Neural cell (in vitro differentiated cells): ENCODE measurements around the gene CD300LF. TPM values are rescaled to one million over a fixed set of nuclear protein-coding genes. Genes with fewer than 3 reads are reported as not detected.

Source experiments
- H2AFZ ChIP-seq: fragments of 200-600, 300-800 bp; sonication (generic), shearing (Covaris generic); 2 replicates; pipeline ENCODE4 v1.6.0; 2014; ENCODE audit warnings: low read depth, mild to moderate bottlenecking, antibody characterized with exemption, low read length, moderate library complexity
- H3F3A ChIP-seq: fragments of 200-600 bp; shearing (Covaris generic); 2 replicates; pipeline ENCODE4 v1.6.1; 2016; ENCODE audit warnings: mild to moderate bottlenecking, moderate library complexity, mixed read lengths, antibody characterized with exemption, low read length; ENCODE audit not compliant: insufficient read depth, poor library complexity, severe bottlenecking
- H3K27ac ChIP-seq: fragments of 200-600, 300-800 bp; sonication (generic), shearing (Covaris generic); 2 replicates; pipeline ENCODE4 v1.5.1; 2014; ENCODE audit warnings: mild to moderate bottlenecking, low read length, moderate library complexity
- H3K27me3 ChIP-seq: fragments of 300-800, 200-600 bp; sonication (generic), shearing (Covaris generic); 2 replicates; pipeline ENCODE4 v1.6.0; 2014; ENCODE audit warnings: mild to moderate bottlenecking, low read depth, low read length, moderate library complexity; ENCODE audit not compliant: insufficient read depth
- H3K36me3 ChIP-seq: fragments of 300-800, 200-600 bp; sonication (generic), shearing (Covaris generic); 2 replicates; pipeline ENCODE4 v1.5.1; 2014; ENCODE audit warnings: mild to moderate bottlenecking, antibody characterized with exemption, low read length, moderate library complexity; ENCODE audit not compliant: insufficient read depth
- H3K4me2 ChIP-seq: fragments of 300-800, 200-600 bp; sonication (generic), shearing (Covaris generic); 2 replicates; pipeline ENCODE4 v1.6.0; 2014; ENCODE audit warnings: mild to moderate bottlenecking, low read length
- H3K4me3 ChIP-seq: fragments of 300-800, 200-600 bp; sonication (generic), shearing (Covaris generic); 2 replicates; pipeline ENCODE4 v1.5.1; 2014; ENCODE audit warnings: mild to moderate bottlenecking, low read length, moderate library complexity
- H3K79me2 ChIP-seq: fragments of 200-600 bp; shearing (Covaris generic); replicated peaks from 2 replicates; pipeline ENCODE4 v1.6.0; 2014; ENCODE audit warnings: mild to moderate bottlenecking, low read length, moderate library complexity; ENCODE audit not compliant: insufficient read depth
- H3K9ac ChIP-seq: fragments of 300-800, 200-600 bp; sonication (generic), shearing (Covaris generic); 2 replicates; pipeline ENCODE4 v1.6.1; 2016; ENCODE audit warnings: mild to moderate bottlenecking, low read length, mixed read lengths
- H3K9me2 ChIP-seq: fragments of 200-600 bp; shearing (Covaris generic); 2 replicates; pipeline ENCODE4 v1.6.1; 2016; ENCODE audit warnings: mild to moderate bottlenecking, low read length, mixed read lengths; ENCODE audit not compliant: insufficient read depth
- H3K9me3 ChIP-seq: fragments of 200-600, 300-800 bp; sonication (generic), shearing (Covaris generic); 2 replicates; pipeline ENCODE4 v1.6.1; 2016; ENCODE audit warnings: mild to moderate bottlenecking, mixed run types, low read length, moderate library complexity, mixed read lengths
- H4K20me1 ChIP-seq: fragments of 200-600 bp; shearing (Covaris generic); 2 replicates; pipeline ENCODE4 v1.6.1; 2016; ENCODE audit warnings: mild to moderate bottlenecking, mixed run types; ENCODE audit not compliant: insufficient read depth
- EP300 ChIP-seq: fragments of 450-650 bp; conservative IDR thresholded peaks from 2 replicates; pipeline ENCODE4 v1.6.1; 2014; ENCODE audit warnings: antibody characterized with exemption, mild to moderate bottlenecking, moderate library complexity; ENCODE audit not compliant: poor library complexity, severe bottlenecking
- EZH2 ChIP-seq: fragments of 200-600, 300-800 bp; shearing (Covaris generic), sonication (generic); IDR thresholded peaks from 2 replicates; pipeline ENCODE4 v1.6.1; 2014; ENCODE audit warnings: antibody characterized with exemption, low read length, borderline replicate concordance, mild to moderate bottlenecking; ENCODE audit not compliant: insufficient read depth, poor library complexity, severe bottlenecking
- MXI1 ChIP-seq: fragments of 450-650 bp; conservative IDR thresholded peaks from 2 replicates; pipeline ENCODE4 v1.6.1; 2014; ENCODE audit warnings: antibody characterized with exemption, mild to moderate bottlenecking; ENCODE audit not compliant: poor library complexity, severe bottlenecking
- SMC3 ChIP-seq: fragments of 450-650 bp; conservative IDR thresholded peaks from 2 replicates; pipeline ENCODE4 v1.6.1; 2014; ENCODE audit warnings: antibody characterized with exemption, mild to moderate bottlenecking, moderate library complexity; ENCODE audit not compliant: poor library complexity
- TAF1 ChIP-seq: IDR thresholded peaks from 2 replicates; pipeline ENCODE4 v1.6.1; 2012; ENCODE audit warnings: low read depth
- polyA plus RNA-seq: library from polyadenylated mRNA; depleted of rRNA; stranded (reverse); fragments of >200 nt; gene quantifications from 2 replicates; pipeline ENCODE4 v1.2.3, GENCODE V29; 2014
- TF ChIP-seq, protein P1 (sequence below): fragments of 450-650 bp; IDR thresholded peaks from 2 replicates; pipeline ENCODE4 v1.5.1; 2014; ENCODE audit warnings: antibody characterized with exemption, mild to moderate bottlenecking, moderate library complexity; ENCODE audit not compliant: poor library complexity, severe bottlenecking
- TF ChIP-seq, protein P2 (sequence below): IDR thresholded peaks from 2 replicates; pipeline ENCODE4 v1.6.1; 2012; ENCODE audit warnings: borderline replicate concordance

CD300LF gene
- polyA plus RNA-seq, 1 donor from 2014 or later, result not detected

- H3K36me3 ChIP-seq, result no peaks in the 10 kb centered on the region
- no peaks in the 10 kb centered on the region for H3K9me2 ChIP-seq
- no peaks in the 10 kb centered on the region for H4K20me1 ChIP-seq
- H3K4me3 ChIP-seq, result no peak overlapping the region
- no peaks in the 10 kb centered on the region for H3K9me3 ChIP-seq
- TF ChIP-seq SMC3 (no peak), EZH2 (no peak), EP300 (no peak), TAF1 (no peak), MXI1 (no peak)
- TF ChIP-seq, protein P1, sequence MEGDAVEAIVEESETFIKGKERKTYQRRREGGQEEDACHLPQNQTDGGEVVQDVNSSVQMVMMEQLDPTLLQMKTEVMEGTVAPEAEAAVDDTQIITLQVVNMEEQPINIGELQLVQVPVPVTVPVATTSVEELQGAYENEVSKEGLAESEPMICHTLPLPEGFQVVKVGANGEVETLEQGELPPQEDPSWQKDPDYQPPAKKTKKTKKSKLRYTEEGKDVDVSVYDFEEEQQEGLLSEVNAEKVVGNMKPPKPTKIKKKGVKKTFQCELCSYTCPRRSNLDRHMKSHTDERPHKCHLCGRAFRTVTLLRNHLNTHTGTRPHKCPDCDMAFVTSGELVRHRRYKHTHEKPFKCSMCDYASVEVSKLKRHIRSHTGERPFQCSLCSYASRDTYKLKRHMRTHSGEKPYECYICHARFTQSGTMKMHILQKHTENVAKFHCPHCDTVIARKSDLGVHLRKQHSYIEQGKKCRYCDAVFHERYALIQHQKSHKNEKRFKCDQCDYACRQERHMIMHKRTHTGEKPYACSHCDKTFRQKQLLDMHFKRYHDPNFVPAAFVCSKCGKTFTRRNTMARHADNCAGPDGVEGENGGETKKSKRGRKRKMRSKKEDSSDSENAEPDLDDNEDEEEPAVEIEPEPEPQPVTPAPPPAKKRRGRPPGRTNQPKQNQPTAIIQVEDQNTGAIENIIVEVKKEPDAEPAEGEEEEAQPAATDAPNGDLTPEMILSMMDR, result no peak
- TF ChIP-seq, protein P2, sequence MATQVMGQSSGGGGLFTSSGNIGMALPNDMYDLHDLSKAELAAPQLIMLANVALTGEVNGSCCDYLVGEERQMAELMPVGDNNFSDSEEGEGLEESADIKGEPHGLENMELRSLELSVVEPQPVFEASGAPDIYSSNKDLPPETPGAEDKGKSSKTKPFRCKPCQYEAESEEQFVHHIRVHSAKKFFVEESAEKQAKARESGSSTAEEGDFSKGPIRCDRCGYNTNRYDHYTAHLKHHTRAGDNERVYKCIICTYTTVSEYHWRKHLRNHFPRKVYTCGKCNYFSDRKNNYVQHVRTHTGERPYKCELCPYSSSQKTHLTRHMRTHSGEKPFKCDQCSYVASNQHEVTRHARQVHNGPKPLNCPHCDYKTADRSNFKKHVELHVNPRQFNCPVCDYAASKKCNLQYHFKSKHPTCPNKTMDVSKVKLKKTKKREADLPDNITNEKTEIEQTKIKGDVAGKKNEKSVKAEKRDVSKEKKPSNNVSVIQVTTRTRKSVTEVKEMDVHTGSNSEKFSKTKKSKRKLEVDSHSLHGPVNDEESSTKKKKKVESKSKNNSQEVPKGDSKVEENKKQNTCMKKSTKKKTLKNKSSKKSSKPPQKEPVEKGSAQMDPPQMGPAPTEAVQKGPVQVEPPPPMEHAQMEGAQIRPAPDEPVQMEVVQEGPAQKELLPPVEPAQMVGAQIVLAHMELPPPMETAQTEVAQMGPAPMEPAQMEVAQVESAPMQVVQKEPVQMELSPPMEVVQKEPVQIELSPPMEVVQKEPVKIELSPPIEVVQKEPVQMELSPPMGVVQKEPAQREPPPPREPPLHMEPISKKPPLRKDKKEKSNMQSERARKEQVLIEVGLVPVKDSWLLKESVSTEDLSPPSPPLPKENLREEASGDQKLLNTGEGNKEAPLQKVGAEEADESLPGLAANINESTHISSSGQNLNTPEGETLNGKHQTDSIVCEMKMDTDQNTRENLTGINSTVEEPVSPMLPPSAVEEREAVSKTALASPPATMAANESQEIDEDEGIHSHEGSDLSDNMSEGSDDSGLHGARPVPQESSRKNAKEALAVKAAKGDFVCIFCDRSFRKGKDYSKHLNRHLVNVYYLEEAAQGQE, result no peak
- no peaks in the 10 kb centered on the region for H3K79me2 ChIP-seq
- H3F3A ChIP-seq, result no peaks in the 10 kb centered on the region
- H3K4me2 ChIP-seq, result no peak overlapping the region
- no peak overlapping the region for H3K27ac ChIP-seq
- no peak overlapping the region for H2AFZ ChIP-seq
- no peak overlapping the region for H3K9ac ChIP-seq
- no peaks in the 10 kb centered on the region for H3K27me3 ChIP-seq
Measured at GRCh38 chr17:74723891-74724290, 11.2 kb upstream of the CD300LF start.

DNA sequence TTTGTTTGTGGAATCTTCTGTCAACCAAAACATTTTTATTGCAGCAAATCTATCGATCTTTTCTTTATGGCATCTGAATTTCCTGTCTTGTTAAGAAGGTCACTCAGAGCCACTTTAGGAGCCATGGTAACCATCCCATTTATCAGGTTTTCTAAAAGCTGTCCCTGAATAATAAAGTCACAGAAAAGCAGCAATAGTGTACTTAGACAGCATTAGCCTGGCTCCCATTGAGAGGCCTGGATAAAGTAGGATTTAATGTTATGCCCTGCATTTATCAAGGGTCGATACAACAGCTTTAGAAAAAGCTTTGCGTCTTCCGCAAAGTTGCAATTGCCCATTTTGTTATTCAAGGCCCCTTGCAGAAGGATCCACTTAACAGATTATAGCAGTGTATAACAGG is 10.1 kb upstream of the CD300LF start:
- H3K36me3 ChIP-seq, result no peaks in the 10 kb centered on the region
- H3K27ac ChIP-seq, result no peak overlapping the region
- TF ChIP-seq SMC3 (no peak), TAF1 (no peak), EZH2 (no peak)
- TF ChIP-seq, protein P2, result no peak

More for the DNA sequence above, 10.1 kb upstream of the CD300LF start:
- Histone ChIP-seq H3K9me2 (no peaks in the 10 kb centered on the region), H3K9ac (no peak overlapping the region), H3K9me3 (no peaks in the 10 kb centered on the region), H2AFZ (no peak overlapping the region), H4K20me1 (no peaks in the 10 kb centered on the region), H3K4me3 (no peak overlapping the region), H3K27me3 (no peaks in the 10 kb centered on the region), H3F3A (no peaks in the 10 kb centered on the region), H3K4me2 (no peak overlapping the region), H3K79me2 (no peaks in the 10 kb centered on the region)
